IgD-negative memory B cell (primary cell): Measurements from ENCODE around the gene SLC43A1. TPM values are rescaled to one million over a fixed set of nuclear protein-coding genes. Genes with fewer than 3 reads are reported as not detected.
"Not testable (repeated sequence)": the region's sequence is repeated elsewhere in the genome, so short reads cannot be mapped to it uniquely, and the experiment has no call there.

Source experiments
- H3K27ac Mint-ChIP-seq, 3 donors: one replicate each; pipeline ENCODE4 v1.8.0; 2020 to 2022; ENCODE audit warnings: mild to moderate bottlenecking in 3 of 3, mixed read lengths in 3 of 3, moderate library complexity in 1 of 3
- H3K27me3 Mint-ChIP-seq: one replicate; pipeline ENCODE4 v1.8.0; 2021; ENCODE audit warnings: mixed read lengths
- H3K36me3 Mint-ChIP-seq: one replicate; pipeline ENCODE4 v1.8.0; 2020; ENCODE audit warnings: mild to moderate bottlenecking, mixed read lengths
- H3K4me1 Mint-ChIP-seq, 3 donors: one replicate each; pipeline ENCODE4 v1.8.0; 2020 to 2022; ENCODE audit warnings: mixed read lengths in 3 of 3, mild to moderate bottlenecking in 1 of 3
- H3K4me3 Mint-ChIP-seq, 4 donors: one replicate each; pipeline ENCODE4 v1.8.0; 2020 to 2022; ENCODE audit warnings: mild to moderate bottlenecking in 4 of 4, mixed read lengths in 4 of 4, moderate library complexity in 3 of 4
- H3K9me3 Mint-ChIP-seq, 3 donors: one replicate each; pipeline ENCODE4 v1.8.0; 2020 to 2021; ENCODE audit warnings: mixed read lengths in 3 of 3, mild to moderate bottlenecking in 1 of 3
- polyA plus RNA-seq: library from polyadenylated mRNA; unstranded; fragments of 300-500 nt; fragmentation: Illumina TruSeq; gene quantifications from one replicate; pipeline ENCODE4 v1.2.3, GENCODE V29; 2021

The SLC43A1 gene
- polyA plus RNA-seq, 1 donor from 2014 or later = 7.2 TPM

DNA sequence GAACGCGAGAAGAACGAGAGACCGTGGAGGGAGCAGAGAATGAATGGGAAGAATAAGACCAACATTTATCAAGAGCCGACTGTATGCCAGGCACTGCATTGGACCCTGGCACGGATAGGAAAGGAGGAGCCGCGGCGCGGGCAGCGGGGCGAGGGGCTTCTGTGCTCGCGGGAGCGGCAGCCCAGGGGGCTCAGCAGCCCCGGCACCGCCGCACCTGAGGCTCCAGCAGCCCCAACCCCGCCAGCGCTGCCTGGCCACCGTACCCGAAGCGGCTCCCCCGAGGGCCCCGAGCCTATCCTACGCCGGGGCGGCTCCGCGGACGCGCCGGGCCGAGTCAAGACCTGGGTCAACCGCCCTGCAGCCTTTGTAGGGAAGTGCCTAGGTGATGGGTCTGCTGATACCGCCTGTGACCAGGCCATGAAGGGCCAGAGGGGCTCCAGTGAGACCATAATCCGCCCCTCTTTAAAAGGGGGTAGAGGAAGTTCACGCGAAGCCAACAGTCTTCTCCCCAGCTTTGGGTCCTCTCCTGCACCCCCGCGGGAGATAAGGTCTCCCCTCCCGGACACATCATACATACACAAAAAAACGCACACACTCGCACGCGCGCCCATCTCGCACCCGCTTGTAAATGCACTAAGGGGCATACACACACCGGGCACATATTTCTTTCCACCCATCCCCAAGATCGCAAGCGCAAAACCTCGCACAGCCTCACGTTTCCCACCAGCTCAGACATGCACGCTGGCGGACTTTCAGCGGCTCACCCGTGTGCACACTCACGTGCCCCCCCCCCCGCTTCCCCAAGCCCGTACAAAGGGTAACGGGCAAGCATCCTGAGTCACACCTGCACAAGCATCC lies 56.1 kb downstream of the SLC43A1 start:
- Mint-ChIP-seq H3K27me3 (peaks cover 24% of the 10 kb centered on the region), H3K4me1 (peaks cover 14 to 16% (median 16%) of the 10 kb centered on the region in 3 donors), H3K4me3 (peak overlapping the region; percentile 79 to 96 (median 87)), H3K9me3 (no peaks in the 10 kb centered on the region), H3K27ac (peak overlapping the region in 1 of 3 donors; percentile 26), H3K36me3 (no peaks in the 10 kb centered on the region)

DNA sequence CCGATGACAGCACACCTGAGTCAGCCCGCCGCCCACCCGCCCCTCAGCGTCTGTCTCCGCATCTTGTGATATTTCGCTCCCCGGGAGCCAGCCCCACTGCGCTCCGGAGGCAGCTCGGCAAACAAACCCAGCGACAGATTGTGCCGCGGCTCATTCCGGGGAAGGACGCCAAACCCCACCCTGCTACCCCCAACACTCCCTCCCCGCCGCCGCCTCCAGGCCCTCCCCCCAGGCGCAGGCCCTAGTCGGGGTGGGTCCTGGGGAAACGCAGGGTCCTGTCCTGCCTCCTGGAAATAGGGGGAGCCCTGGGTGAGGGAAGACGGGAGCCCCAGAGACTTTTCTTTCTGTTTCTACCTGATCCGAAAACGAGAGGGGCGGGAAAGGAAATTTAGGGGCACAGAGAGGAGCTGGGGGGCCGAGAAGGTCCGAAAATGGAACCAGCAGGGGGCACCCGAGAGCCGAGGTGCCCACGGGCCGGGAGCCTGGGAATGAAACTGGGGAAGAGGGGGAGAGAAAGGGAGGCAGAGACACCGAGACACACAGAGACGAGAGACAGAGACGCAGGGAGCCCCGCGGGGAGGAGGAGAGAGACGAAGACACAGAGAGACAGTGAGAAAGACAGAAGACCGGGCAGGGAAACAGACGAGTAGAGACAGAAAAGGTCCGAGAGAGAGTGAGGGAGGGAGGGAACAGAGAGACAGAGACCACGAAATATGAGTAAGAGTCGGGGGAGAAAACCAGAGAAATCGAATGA lies 56.9 kb downstream of the SLC43A1 start:
- H3K4me1 Mint-ChIP-seq = peaks cover 14 to 16% (median 16%) of the 10 kb centered on the region in 3 donors
- H3K36me3 Mint-ChIP-seq = no peaks in the 10 kb centered on the region
- no peaks in the 10 kb centered on the region for H3K9me3 Mint-ChIP-seq
- peak overlapping the region; percentile 79 to 96 (median 87) for H3K4me3 Mint-ChIP-seq
- H3K27me3 Mint-ChIP-seq = peaks cover 25% of the 10 kb centered on the region
- H3K27ac Mint-ChIP-seq = peak overlapping the region in 2 of 3 donors; percentile 26 to 59

DNA sequence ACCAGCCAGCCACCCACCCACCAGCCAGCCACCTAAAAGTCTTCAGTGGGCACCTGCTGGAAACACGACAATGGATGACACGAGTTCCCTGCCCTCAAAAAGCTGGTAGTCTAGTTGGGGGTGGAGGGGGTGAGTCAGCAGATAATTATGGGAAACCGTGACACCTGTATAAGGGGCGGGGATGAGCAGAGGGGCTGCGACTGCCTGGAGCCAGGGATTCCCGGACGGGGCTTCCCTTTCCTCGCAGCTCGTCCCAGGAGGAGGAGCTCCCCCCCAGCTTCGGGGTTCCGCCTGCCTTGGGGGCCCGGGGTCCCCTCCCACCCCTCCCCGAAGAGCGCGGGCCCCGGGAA lies 57.5 kb downstream of the SLC43A1 start:
- Mint-ChIP-seq H3K4me3 (peak overlapping the region; percentile 59 to 88 (median 83)), H3K4me1 (peaks cover 14 to 16% (median 16%) of the 10 kb centered on the region in 3 donors), H3K27ac (peak overlapping the region in 1 of 3 donors; percentile 66), H3K27me3 (peaks cover 28% of the 10 kb centered on the region), H3K36me3 (no peaks in the 10 kb centered on the region), H3K9me3 (no peaks in the 10 kb centered on the region)

DNA sequence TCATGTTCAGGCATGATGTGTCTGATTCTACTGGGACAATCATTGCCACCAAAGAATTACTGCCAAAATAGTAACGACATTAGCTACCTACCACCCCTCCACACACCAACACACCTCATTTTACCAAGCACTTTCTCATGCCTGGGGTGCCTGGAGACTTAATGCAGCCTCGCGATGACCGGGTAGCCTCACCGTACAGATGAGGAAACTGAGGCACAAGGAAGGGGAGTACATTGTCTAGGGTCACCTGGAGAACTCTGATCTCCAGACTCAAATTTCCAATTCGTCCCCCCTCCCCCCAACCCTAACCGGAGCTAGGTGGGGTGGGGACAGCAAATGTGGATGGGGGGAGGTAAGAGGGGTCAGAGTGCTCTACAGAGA lies 57.9 kb downstream of the SLC43A1 start:
- Mint-ChIP-seq H3K9me3 (no peaks in the 10 kb centered on the region), H3K36me3 (no peaks in the 10 kb centered on the region), H3K4me1 (peaks cover 14 to 16% (median 16%) of the 10 kb centered on the region in 3 donors), H3K27ac (peak overlapping the region in 2 of 3 donors; percentile 25 to 66), H3K27me3 (peaks cover 31% of the 10 kb centered on the region), H3K4me3 (peak overlapping the region; percentile 59 to 88 (median 83))

DNA sequence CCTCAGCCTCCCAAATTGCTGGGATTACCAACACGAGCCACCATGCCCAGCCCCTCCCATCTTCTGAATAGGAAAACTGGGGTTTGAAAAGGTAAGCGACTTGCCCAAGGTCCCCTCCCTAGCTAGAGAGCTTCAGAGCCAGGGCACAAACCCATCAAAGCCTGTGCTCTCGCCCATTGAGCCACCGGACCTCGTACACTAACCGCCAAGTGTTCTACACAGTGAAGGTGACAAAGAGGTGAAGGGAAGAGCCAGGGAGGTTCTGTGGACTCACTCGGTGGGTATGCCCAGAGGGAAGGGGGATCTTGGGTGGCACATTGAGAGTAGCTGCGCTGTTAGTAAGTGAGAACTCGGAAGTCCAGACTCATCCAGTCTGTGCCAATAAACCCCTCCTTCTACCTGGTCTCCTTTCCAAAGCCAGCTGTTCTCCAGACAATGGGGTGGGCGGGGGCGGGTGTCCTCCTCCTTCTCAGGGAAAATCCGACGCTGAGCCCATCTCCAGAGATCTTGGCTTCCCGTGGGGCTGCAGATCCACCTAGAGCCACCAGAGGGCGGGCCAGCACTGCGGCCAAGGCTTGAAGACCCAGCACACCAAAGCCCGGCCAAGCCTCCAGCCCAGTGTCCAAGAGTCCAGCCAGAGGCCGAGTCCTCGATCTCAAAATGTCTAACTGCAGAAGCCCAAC lies 58.4 kb downstream of the SLC43A1 start:
- Mint-ChIP-seq H3K4me3 (peak overlapping the region; percentile 38 to 90 (median 83)), H3K4me1 (peaks cover 14 to 16% (median 16%) of the 10 kb centered on the region in 3 donors), H3K36me3 (no peaks in the 10 kb centered on the region), H3K27me3 (peaks cover 31% of the 10 kb centered on the region), H3K27ac (peak overlapping the region in 2 of 3 donors; percentile 25 to 66), H3K9me3 (no peaks in the 10 kb centered on the region)

DNA sequence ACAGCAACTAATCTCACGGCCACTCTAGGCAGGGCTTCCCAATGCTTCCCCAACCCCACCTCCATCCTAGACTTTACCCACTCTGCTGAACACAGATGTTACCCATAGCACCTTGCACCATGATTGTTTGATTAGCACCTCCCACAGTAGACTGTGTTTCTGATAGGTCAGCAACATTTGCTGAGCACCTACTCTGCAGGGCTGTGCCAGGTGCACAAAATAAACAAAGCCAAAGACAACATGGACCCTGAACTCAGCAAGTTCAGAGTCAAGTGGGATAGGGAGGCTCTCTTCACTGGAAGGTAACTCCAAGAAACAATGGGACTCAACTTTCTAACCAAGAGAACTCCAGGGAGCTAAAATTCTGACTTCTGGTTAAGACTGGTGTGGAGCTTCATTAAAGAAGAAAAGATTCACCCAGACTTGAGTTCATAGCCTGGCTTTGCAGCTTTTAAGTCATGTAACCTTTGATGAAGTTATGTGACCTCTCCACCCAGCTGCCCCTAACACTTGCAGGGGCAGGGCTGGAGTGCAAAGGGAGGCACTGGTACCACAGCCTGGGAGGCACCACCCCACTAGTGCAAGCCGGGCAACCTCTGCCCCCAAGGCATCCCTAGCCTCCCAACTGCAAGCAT lies 61.8 kb downstream of the SLC43A1 start:
- Mint-ChIP-seq H3K27me3 (peaks cover 21% of the 10 kb centered on the region), H3K4me1 (peaks cover 4 to 6% (median 5%) of the 10 kb centered on the region in 3 donors), H3K27ac (no peak overlapping the region), H3K36me3 (no peaks in the 10 kb centered on the region), H3K9me3 (no peaks in the 10 kb centered on the region), H3K4me3 (no peak overlapping the region)

DNA sequence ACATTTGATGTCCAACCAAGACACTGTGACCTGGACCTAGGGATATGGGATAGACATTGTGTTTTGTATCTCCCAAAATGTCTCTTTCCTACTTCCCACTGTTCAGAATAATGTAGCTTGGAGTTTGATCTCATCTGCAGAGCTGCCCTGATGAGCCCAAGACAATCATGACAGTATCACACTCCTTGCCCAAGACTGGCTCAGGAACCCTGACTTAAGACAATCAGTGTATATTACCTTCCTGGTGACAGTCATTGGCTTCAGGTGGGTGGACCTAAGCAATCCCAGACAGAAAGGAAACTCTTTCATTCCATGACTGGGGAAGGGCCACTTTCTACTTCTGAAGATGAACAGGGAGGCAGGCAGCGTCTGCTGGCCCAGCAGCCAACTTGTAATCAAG lies 69.4 kb downstream of the SLC43A1 start:
- H3K27me3 Mint-ChIP-seq = peaks cover 10% of the 10 kb centered on the region
- no peak overlapping the region for H3K4me3 Mint-ChIP-seq
- no peak overlapping the region for H3K27ac Mint-ChIP-seq
- no peaks in the 10 kb centered on the region for H3K4me1 Mint-ChIP-seq
- H3K9me3 Mint-ChIP-seq = peaks cover 0 to 2% (median 0%) of the 10 kb centered on the region in 3 donors
- peaks cover 2% of the 10 kb centered on the region for H3K36me3 Mint-ChIP-seq

DNA sequence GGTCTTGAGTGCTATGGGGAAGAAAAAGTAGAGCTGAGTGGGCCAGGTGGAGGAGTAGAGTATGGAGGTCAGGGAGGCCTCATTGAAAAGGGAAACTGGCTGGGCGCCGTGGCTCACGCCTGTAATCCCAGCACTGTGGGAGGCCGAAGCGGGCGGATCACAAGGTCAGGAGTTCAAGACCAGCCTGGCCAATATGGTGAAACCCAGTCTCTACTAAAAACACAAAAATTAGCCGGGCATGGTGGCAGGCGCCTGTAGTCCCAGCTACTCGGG lies 70.4 kb downstream of the SLC43A1 start:
- not testable (repeated sequence) for H3K4me1 Mint-ChIP-seq, H3K36me3 Mint-ChIP-seq, H3K27ac Mint-ChIP-seq, H3K4me3 Mint-ChIP-seq, H3K9me3 Mint-ChIP-seq, H3K27me3 Mint-ChIP-seq

DNA sequence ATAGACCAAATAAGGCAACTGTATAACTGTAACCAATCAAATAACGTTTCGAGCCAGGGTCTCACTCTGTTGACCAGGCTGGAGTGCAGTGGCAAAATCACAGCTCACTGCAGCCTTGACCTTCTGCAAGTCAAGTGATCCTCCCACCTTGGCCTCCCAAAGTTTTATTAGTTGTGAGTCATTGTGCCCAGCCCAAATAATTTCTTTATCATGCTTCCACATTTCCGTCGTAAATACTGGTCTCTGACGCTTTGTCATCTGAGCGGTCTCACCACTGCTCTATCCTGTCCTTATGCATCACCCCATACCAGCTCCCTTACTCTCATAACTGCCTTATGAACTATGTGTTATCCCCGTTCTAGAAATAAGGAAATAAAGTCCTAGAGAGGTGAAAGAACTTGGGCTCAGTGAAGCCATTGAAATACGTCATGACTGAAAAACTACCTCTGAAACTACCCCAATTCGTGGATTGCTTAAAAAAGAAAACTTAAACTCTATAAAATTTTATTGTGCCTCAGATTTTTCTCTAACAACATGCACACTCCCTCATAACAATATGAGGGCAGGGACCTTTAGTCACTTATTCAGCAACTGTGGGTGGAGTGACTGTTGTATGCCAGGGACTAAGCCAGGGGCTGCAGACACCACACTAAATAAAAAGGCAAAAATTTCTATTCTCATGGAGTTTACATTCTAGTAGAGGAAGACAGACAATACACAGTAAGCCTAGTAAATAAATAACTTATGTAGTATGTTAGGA lies 71.0 kb downstream of the SLC43A1 start:
- no peaks in the 10 kb centered on the region for H3K4me1 Mint-ChIP-seq
- H3K36me3 Mint-ChIP-seq = peaks cover 2% of the 10 kb centered on the region
- peaks cover 0 to 2% (median 0%) of the 10 kb centered on the region in 3 donors for H3K9me3 Mint-ChIP-seq
- H3K27ac Mint-ChIP-seq = no peak overlapping the region
- H3K27me3 Mint-ChIP-seq = peaks cover 10% of the 10 kb centered on the region
- H3K4me3 Mint-ChIP-seq = no peak overlapping the region

DNA sequence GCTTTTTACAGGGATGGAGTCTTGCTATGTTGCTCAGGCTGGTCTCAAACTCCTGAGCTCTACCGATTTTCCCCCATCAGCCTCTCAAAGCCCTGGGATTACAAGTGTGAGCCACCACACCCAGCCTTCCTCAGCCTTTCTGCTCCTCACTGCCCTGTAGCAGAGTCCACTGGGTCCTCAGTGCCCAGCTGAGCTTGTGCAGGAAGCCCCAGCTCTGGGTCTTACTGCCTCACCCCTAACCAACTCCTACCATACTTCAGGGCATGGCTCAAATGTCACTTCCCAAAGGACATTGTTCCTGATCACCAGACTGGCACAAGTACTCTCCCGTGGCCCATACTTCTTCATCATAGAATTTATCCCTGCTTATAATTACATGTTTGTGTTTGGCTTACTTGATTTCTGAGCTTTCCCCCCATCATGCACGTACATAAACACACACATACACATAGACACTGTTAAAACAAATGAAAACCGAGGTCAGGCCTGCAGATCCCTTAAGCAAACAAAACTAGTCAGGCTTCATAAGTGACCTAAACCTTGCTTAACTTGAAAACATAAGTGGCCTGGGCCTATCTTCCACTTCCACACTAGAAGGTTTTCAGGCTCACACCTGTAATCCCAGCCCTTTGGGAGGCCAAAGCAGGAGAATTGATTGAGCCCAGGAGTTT lies 74.6 kb downstream of the SLC43A1 start:
- no peak overlapping the region for H3K27ac Mint-ChIP-seq
- H3K4me1 Mint-ChIP-seq = no peaks in the 10 kb centered on the region
- H3K36me3 Mint-ChIP-seq = peaks cover 3% of the 10 kb centered on the region
- no peaks in the 10 kb centered on the region for H3K9me3 Mint-ChIP-seq
- no peak overlapping the region for H3K4me3 Mint-ChIP-seq
- peaks cover 4% of the 10 kb centered on the region for H3K27me3 Mint-ChIP-seq

DNA sequence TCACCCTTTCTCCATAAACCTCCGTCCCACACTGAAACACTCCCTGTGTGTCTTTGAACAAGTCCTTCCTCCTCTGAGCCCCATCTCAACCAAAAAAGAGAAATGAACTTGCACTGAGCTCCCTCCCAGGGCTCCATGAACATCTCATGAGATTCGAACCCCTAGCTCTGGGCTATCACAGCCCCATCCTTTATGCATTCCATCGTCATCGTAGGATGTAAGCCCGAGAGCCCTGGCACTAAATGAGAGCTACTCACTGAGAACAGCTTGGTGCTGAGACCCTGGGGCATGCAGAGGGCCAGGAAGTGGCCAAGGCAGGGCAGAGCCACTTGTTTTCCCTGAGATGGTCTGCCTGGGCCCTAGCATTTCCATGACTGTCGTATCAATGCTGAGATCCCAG lies 75.7 kb downstream of the SLC43A1 start:
- H3K36me3 Mint-ChIP-seq = peaks cover 2% of the 10 kb centered on the region
- H3K4me3 Mint-ChIP-seq = no peak overlapping the region
- no peaks in the 10 kb centered on the region for H3K4me1 Mint-ChIP-seq
- no peaks in the 10 kb centered on the region for H3K27me3 Mint-ChIP-seq
- no peaks in the 10 kb centered on the region for H3K9me3 Mint-ChIP-seq
- H3K27ac Mint-ChIP-seq = no peak overlapping the region

DNA sequence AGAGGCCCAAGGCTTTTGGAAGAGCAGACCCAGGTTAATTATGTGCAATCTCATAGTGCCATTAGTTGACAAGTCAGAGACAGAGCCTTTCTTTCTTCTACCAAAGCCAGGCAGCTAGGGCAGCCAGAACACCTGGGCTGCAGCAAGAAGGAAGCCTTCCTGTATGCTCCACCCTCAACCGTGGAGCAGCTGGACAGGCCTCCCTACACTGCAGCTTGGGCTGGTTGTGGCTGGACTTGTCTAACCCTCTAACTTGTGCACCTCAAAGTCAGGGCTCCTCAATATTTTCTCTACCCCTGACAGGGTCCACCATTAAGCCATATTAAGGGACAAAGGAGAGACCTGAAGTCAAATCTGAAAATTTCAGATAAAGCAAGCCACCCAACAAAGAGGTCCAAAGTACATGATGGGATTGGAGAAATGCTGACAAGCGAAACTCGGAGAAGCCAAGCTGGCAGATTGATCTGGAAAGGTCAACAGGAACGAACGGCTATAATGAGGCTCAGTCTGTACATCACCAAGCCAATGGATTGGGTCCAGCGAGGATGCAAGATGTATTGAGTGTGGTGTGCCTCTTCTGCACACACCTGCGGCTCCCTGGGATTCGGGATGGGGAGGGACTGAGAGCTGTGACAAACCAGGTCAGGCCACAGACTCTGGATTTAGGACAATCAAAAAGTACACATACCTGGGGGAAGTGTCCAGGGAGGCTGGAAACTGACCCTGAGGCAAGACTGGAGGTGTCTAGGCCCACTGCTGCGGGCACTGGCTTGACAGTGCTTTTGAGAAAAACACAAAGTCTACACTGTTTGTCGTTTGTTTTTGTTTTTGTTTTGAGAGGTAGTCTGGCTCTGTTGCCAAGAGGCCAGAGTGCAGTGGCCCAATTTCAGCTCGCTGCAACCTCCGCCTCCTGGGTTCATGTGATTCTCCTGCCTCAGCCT lies 76.9 kb downstream of the SLC43A1 start:
- H3K27ac Mint-ChIP-seq = no peak overlapping the region
- H3K27me3 Mint-ChIP-seq = no peaks in the 10 kb centered on the region
- H3K4me1 Mint-ChIP-seq = no peaks in the 10 kb centered on the region
- peaks cover 2% of the 10 kb centered on the region for H3K36me3 Mint-ChIP-seq
- H3K9me3 Mint-ChIP-seq = no peaks in the 10 kb centered on the region
- H3K4me3 Mint-ChIP-seq = no peak overlapping the region

DNA sequence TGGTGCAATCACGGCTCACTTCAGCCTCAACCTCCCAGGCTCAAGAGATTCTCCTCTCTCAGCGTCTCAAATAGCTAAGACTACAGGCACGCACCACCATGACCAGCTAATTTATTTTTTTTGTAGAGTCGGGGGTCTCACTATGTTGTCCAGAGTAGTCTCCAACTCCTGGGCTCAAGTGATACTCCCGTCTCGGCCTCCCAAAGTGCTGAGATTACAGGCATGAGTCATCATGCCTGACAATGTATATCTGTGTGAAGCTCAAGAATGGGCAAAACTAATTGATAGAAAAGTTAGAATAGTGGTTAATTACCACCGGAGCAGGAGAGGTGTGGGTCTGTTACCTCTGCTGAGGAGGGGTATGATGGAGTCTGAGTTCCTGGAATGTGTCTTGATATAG lies 79.5 kb downstream of the SLC43A1 start:
- Mint-ChIP-seq H3K27ac (no peak overlapping the region), H3K36me3 (peaks cover 2% of the 10 kb centered on the region), H3K4me1 (no peaks in the 10 kb centered on the region), H3K27me3 (no peaks in the 10 kb centered on the region), H3K4me3 (no peak overlapping the region), H3K9me3 (no peaks in the 10 kb centered on the region)
